ENCODE measurements around the gene FUZ. TPM values are rescaled to one million over a fixed set of nuclear protein-coding genes. Genes with fewer than 3 reads are reported as not detected.
A peak's percentile ranks its signal among the peaks of the same experiment; 100 is the strongest.

Gene FUZ
- total and polyA plus RNA-seq, 7 donors, result 7.4 to 32.9 (median 21.0) TPM

- no peak for DNase-seq
- peaks cover 0 to 8% (median 7%) of the 10 kb centered on the region in 4 donors for H3K4me1 ChIP-seq
- WGBS, 2 donors, result 85 to 95% methylated on average over 1 of the region's 1 CpG
- intact Hi-C loops (cut with DNase I), result no loop called here
- TF ChIP-seq POLR2A (IDR thresholded peaks at IDR 0.05) (no peak), EP300 (IDR thresholded peaks at IDR 0.05) (no peak), POLR2AphosphoS5 (IDR thresholded peaks at IDR 0.05) (no peak)
- TF ChIP-seq, protein P1, sequence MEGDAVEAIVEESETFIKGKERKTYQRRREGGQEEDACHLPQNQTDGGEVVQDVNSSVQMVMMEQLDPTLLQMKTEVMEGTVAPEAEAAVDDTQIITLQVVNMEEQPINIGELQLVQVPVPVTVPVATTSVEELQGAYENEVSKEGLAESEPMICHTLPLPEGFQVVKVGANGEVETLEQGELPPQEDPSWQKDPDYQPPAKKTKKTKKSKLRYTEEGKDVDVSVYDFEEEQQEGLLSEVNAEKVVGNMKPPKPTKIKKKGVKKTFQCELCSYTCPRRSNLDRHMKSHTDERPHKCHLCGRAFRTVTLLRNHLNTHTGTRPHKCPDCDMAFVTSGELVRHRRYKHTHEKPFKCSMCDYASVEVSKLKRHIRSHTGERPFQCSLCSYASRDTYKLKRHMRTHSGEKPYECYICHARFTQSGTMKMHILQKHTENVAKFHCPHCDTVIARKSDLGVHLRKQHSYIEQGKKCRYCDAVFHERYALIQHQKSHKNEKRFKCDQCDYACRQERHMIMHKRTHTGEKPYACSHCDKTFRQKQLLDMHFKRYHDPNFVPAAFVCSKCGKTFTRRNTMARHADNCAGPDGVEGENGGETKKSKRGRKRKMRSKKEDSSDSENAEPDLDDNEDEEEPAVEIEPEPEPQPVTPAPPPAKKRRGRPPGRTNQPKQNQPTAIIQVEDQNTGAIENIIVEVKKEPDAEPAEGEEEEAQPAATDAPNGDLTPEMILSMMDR (IDR thresholded peaks at IDR 0.05), result no peak
- no peaks in the 10 kb centered on the region for H3K36me3 ChIP-seq
- H3K27ac ChIP-seq, result peak overlapping the region in 3 of 4 donors; percentile 18 to 26 (median 23)
- H3K27me3 ChIP-seq, result no peaks in the 10 kb centered on the region
- no peaks in the 10 kb centered on the region for H3K9me3 ChIP-seq
- H3K4me3 ChIP-seq, result no peak overlapping the region
Observed at GRCh38 chr19:49761249-49761624, 51.9 kb downstream of the FUZ start.

DNA sequence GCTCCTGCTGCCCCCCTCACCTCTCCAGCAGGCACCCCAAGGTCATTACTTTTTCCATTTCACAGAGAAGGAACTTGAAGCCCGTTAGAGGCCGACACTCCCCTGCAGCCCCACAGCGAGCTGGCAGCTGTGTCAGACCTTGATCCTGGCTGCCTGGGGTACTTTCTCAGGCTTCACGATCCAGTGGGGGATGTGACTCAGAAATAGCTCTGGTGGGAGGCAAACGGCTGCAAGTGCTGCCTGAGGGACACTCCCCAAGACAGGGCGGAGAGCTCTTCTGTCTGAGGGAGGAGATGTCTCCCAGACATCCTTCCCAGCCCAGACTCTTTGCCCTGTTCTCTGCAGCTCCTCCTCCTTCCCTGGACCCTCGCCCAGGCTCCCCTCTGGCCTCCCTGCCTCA is 54.8 kb downstream of the FUZ start:
- no peak for DNase-seq
- Histone ChIP-seq H3K27ac (no peak overlapping the region), H3K4me1 (no peaks in the 10 kb centered on the region), H3K36me3 (no peaks in the 10 kb centered on the region), H3K4me3 (no peak overlapping the region), H3K9me3 (peaks cover 0 to 4% (median 1%) of the 10 kb centered on the region in 4 donors), H3K27me3 (no peaks in the 10 kb centered on the region)
- 21 to 42% methylated on average over 7 of the region's 7 CpGs for WGBS, 2 donors
- no peak for TF ChIP-seq POLR2AphosphoS5 (IDR thresholded peaks at IDR 0.05)
- TF ChIP-seq EP300 (IDR thresholded peaks at IDR 0.05), result no peak
- no peak for TF ChIP-seq POLR2A (IDR thresholded peaks at IDR 0.05)
- TF ChIP-seq, protein P1 (IDR thresholded peaks at IDR 0.05), result no peak
- intact Hi-C loops (cut with DNase I), result no loop called here

Small RNAs within 50 kb of the gene (small RNA-seq; reads per million reads assigned to genes)
- gene MIR4749 (0 to 0.11 (median 0.06) reads per million in 3 donors), gene MIR6799 (0 reads per million in 3 donors), gene RNU6-841P (0 reads per million in 3 donors)

Other genes starting within 250 kb of the FUZ start
- gene NOSIP, start 232.7 kb downstream of the FUZ start, total RNA-seq, result 10 to 100 TPM; 47.6 to 67.8 (median 62.3) TPM
- 100 to 1,000 TPM in 2 of 3 donors, 10 to 100 TPM in 1; 96.1 to 123 (median 113) TPM for gene NOSIP, start 232.7 kb downstream of the FUZ start, polyA plus RNA-seq
- gene PRRG2, start 232.0 kb downstream of the FUZ start, total RNA-seq, result under 1 TPM in 1 of 4 donors, not detected in 3; 0.71 TPM
- 10 to 100 TPM in 2 of 3 donors, 1 to 10 TPM in 1; 7.2 to 18.9 (median 18.3) TPM for gene PRRG2, start 232.0 kb downstream of the FUZ start, polyA plus RNA-seq
- gene PRR12, start 222.1 kb downstream of the FUZ start, total RNA-seq, result 10 to 100 TPM in 1 of 4 donors, 1 to 10 TPM in 3; 5.4 to 16.1 (median 6.1) TPM
- gene PRR12, start 222.1 kb downstream of the FUZ start, polyA plus RNA-seq, result 10 to 100 TPM in 1 of 3 donors, 1 to 10 TPM in 2; 3.0 to 20.4 (median 4.2) TPM
- 100 to 1,000 TPM; 105 to 127 (median 125) TPM for gene RRAS, start 173.1 kb downstream of the FUZ start, total RNA-seq
- 100 to 1,000 TPM in 2 of 3 donors, 10 to 100 TPM in 1; 79.8 to 139 (median 130) TPM for gene RRAS, start 173.1 kb downstream of the FUZ start, polyA plus RNA-seq
- 10 to 100 TPM; 10.9 to 21.3 (median 12.5) TPM for gene SCAF1, start 171.1 kb downstream of the FUZ start, total RNA-seq
- 10 to 100 TPM in 2 of 3 donors, 1 to 10 TPM in 1; 9.0 to 30.8 (median 16.0) TPM for gene SCAF1, start 171.1 kb downstream of the FUZ start, polyA plus RNA-seq
- gene IRF3, start 147.4 kb downstream of the FUZ start, total RNA-seq, result 10 to 100 TPM; 28.2 to 59.1 (median 32.6) TPM
- gene IRF3, start 147.4 kb downstream of the FUZ start, polyA plus RNA-seq, result 100 to 1,000 TPM in 1 of 3 donors, 10 to 100 TPM in 2; 50.9 to 125 (median 64.9) TPM
- gene BCL2L12, start 147.4 kb downstream of the FUZ start, total RNA-seq, result 1 to 10 TPM; 4.6 to 9.2 (median 6.5) TPM
- gene BCL2L12, start 147.4 kb downstream of the FUZ start, polyA plus RNA-seq, result 10 to 100 TPM in 2 of 3 donors, 1 to 10 TPM in 1; 9.0 to 43.6 (median 10.2) TPM
- gene PRMT1, start 136.0 kb downstream of the FUZ start, total RNA-seq, result 100 to 1,000 TPM; 106 to 175 (median 160) TPM
- gene PRMT1, start 136.0 kb downstream of the FUZ start, polyA plus RNA-seq, result 100 to 1,000 TPM in 2 of 3 donors, 10 to 100 TPM in 1; 84.1 to 172 (median 101) TPM
- gene ADM5, start 123.7 kb downstream of the FUZ start, total RNA-seq, result 1 to 10 TPM in 3 of 4 donors, under 1 TPM in 1; 0.49 to 1.7 (median 1.5) TPM
- 1 to 10 TPM in 1 of 3 donors, not detected in 2; 3.1 TPM for gene ADM5, start 123.7 kb downstream of the FUZ start, polyA plus RNA-seq
- gene CPT1C, start 122.2 kb downstream of the FUZ start, total RNA-seq, result 10 to 100 TPM in 1 of 4 donors, 1 to 10 TPM in 3; 3.6 to 28.5 (median 4.3) TPM
- gene CPT1C, start 122.2 kb downstream of the FUZ start, polyA plus RNA-seq, result 1 to 10 TPM in 2 of 3 donors, under 1 TPM in 1; 0.69 to 4.2 (median 2.4) TPM
- under 1 TPM in 1 of 4 donors, not detected in 3; 0.83 TPM for gene TSKS, start 50.0 kb downstream of the FUZ start, total RNA-seq
- gene TSKS, start 50.0 kb downstream of the FUZ start, polyA plus RNA-seq, result 1 to 10 TPM in 1 of 3 donors, under 1 TPM in 1, not detected in 1; 0.36 to 1.2 TPM
- gene AP2A1, start 46.3 kb downstream of the FUZ start, total RNA-seq, result 10 to 100 TPM; 48.5 to 81.1 (median 52.0) TPM
- 10 to 100 TPM; 33.0 to 77.4 (median 40.9) TPM for gene AP2A1, start 46.3 kb downstream of the FUZ start, polyA plus RNA-seq
- 10 to 100 TPM; 17.8 to 45.4 (median 22.4) TPM for gene MED25, start 5.0 kb upstream of the FUZ start, total RNA-seq
- 10 to 100 TPM; 18.0 to 43.5 (median 30.1) TPM for gene MED25, start 5.0 kb upstream of the FUZ start, polyA plus RNA-seq
- 100 to 1,000 TPM in 1 of 4 donors, 10 to 100 TPM in 3; 52.2 to 105 (median 68.1) TPM for gene PTOV1, start 37.9 kb upstream of the FUZ start, total RNA-seq
- 10 to 100 TPM; 54.8 to 79.7 (median 62.5) TPM for gene PTOV1, start 37.9 kb upstream of the FUZ start, polyA plus RNA-seq
- gene PNKP, start 54.3 kb upstream of the FUZ start, total RNA-seq, result 10 to 100 TPM; 28.2 to 44.0 (median 33.9) TPM
- gene PNKP, start 54.3 kb upstream of the FUZ start, polyA plus RNA-seq, result 10 to 100 TPM; 27.0 to 88.8 (median 34.0) TPM
- 10 to 100 TPM; 13.6 to 16.1 (median 14.6) TPM for gene AKT1S1, start 64.1 kb upstream of the FUZ start, total RNA-seq
- gene AKT1S1, start 64.1 kb upstream of the FUZ start, polyA plus RNA-seq, result 10 to 100 TPM; 30.3 to 55.9 (median 33.6) TPM
- 10 to 100 TPM; 25.0 to 41.0 (median 26.6) TPM for gene TBC1D17, start 64.4 kb upstream of the FUZ start, total RNA-seq
- 10 to 100 TPM; 13.4 to 29.5 (median 22.8) TPM for gene TBC1D17, start 64.4 kb upstream of the FUZ start, polyA plus RNA-seq
- gene IL4I1, start 83.6 kb upstream of the FUZ start, total RNA-seq, result under 1 TPM; 0.28 to 0.66 (median 0.38) TPM
- gene IL4I1, start 83.6 kb upstream of the FUZ start, polyA plus RNA-seq, result 1 to 10 TPM; 1.8 to 6.8 (median 3.5) TPM
- 1 to 10 TPM; 5.3 to 7.1 (median 5.9) TPM for gene ATF5, start 115.9 kb upstream of the FUZ start, total RNA-seq
- 10 to 100 TPM; 18.0 to 42.3 (median 33.1) TPM for gene ATF5, start 115.9 kb upstream of the FUZ start, polyA plus RNA-seq
- gene NUP62, start 116.2 kb upstream of the FUZ start, total RNA-seq, result 10 to 100 TPM; 25.0 to 32.6 (median 26.0) TPM
- gene NUP62, start 116.2 kb upstream of the FUZ start, polyA plus RNA-seq, result 10 to 100 TPM; 10.2 to 42.6 (median 18.0) TPM
- gene SIGLEC11, start 147.9 kb upstream of the FUZ start, total RNA-seq, result 1 to 10 TPM in 3 of 4 donors, not detected in 1; 1.4 to 2.5 (median 2.1) TPM
- 1 to 10 TPM in 1 of 3 donors, under 1 TPM in 2; 0.60 to 1.8 (median 0.66) TPM for gene SIGLEC11, start 147.9 kb upstream of the FUZ start, polyA plus RNA-seq
- 10 to 100 TPM; 17.4 to 30.7 (median 24.8) TPM for gene VRK3, start 212.1 kb upstream of the FUZ start, total RNA-seq
- 10 to 100 TPM; 31.2 to 51.6 (median 45.8) TPM for gene VRK3, start 212.1 kb upstream of the FUZ start, polyA plus RNA-seq
- 10 to 100 TPM in 2 of 4 donors, 1 to 10 TPM in 2; 5.8 to 13.2 (median 9.3) TPM for gene ZNF473, start 212.7 kb upstream of the FUZ start, total RNA-seq
- 1 to 10 TPM in 2 of 3 donors, under 1 TPM in 1; 0.92 to 2.7 (median 1.8) TPM for gene ZNF473, start 212.7 kb upstream of the FUZ start, polyA plus RNA-seq

All from sigmoid colon (tissue), 7 donors.